ENCODE results near the gene KLF7.

DNA sequence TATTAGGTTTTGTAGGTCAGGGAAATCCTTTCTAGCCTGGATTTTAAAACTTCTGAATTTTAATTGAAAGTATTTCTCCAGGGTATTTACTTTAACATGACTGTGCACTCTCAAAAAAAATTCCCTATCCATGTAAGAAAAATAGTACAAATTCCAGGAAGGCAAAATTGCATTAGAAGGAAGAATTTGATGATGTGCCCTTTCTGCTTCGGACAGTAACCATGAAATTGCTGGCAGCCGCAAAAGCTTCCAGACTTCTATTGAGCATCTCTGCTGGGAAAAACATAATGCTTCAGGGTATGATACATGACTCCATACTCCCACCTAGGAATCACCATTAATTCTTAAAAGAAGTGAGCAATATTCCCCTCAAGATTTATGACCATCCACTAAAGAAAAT, 17.2 kb upstream of the KLF7 start:
- TF ChIP-seq, protein P1, sequence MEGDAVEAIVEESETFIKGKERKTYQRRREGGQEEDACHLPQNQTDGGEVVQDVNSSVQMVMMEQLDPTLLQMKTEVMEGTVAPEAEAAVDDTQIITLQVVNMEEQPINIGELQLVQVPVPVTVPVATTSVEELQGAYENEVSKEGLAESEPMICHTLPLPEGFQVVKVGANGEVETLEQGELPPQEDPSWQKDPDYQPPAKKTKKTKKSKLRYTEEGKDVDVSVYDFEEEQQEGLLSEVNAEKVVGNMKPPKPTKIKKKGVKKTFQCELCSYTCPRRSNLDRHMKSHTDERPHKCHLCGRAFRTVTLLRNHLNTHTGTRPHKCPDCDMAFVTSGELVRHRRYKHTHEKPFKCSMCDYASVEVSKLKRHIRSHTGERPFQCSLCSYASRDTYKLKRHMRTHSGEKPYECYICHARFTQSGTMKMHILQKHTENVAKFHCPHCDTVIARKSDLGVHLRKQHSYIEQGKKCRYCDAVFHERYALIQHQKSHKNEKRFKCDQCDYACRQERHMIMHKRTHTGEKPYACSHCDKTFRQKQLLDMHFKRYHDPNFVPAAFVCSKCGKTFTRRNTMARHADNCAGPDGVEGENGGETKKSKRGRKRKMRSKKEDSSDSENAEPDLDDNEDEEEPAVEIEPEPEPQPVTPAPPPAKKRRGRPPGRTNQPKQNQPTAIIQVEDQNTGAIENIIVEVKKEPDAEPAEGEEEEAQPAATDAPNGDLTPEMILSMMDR (IDR thresholded peaks at IDR 0.05): no peak
- TF ChIP-seq POLR2A (IDR thresholded peaks at IDR 0.05): no peak
- no peak for TF ChIP-seq EP300 (IDR thresholded peaks at IDR 0.05)
